Peyer's patch (tissue), 4 donors: Measurements from ENCODE around the gene ABCC6.

Experiments used
- CTCF ChIP-seq, 6 experiments: fragments of 450-650 bp in 4 of 6; fragments of 200-600 bp in 2 of 6; sonication (generic) in 1 of 6; IDR thresholded peaks; one replicate each; pipeline ENCODE4 v1.5.1; 2017 to 2019; ENCODE audit warnings: antibody characterized with exemption in 6 of 6, mild to moderate bottlenecking in 3 of 6, moderate library complexity in 1 of 6
- POLR2A ChIP-seq, 2 donors: fragments of 450-650 bp; IDR thresholded peaks; one replicate each; pipeline ENCODE4 v1.5.1; 2017; ENCODE audit warnings: antibody characterized with exemption in 2 of 2, mild to moderate bottlenecking in 2 of 2, moderate library complexity in 2 of 2

- TF ChIP-seq POLR2A (IDR thresholded peaks at IDR 0.05) (no peak), CTCF (IDR thresholded peaks at IDR 0.05) (no peak)
Observed at GRCh38 chr16:16102738-16103137, 120.6 kb downstream of the ABCC6 start.
